Measurements from ENCODE around the gene CDS2. TPM values are rescaled to one million over a fixed set of nuclear protein-coding genes. Genes with fewer than 3 reads are reported as not detected.

Gene CDS2
- total and polyA plus RNA-seq, 2 experiments from 2014 or later, result 18.7 to 31.9 TPM

DNA sequence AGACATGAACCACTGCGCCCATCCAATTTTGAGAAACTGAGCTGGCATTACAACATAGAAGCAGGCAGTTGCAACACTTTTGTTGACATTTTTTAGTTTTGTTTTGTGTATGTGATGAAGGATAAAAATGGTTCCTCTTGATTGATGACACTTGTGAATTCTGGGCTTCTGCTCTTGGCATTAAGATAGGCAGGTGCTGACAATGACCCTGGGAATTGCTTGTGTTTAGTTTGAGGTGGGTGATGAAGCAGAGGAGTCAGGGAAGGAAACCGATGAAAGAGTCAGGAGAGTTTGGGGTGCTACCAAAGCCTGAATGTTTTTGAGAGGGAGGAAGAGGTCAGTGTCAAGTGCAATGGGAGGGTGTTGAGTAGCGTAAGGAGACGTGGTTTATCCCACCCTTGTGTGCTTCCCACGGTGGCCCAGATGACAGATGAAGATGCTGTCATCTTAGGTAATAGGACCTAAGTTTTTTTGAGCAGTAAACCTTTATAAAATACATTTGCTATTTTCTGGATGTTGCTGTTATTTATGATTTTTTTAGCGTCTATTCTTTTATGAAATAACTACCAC lies 19.4 kb downstream of the CDS2 start:
- H3K9me3 ChIP-seq (ENCODE audit: low read depth), result no peaks in the 10 kb centered on the region
- H3K4me3 ChIP-seq, result no peak overlapping the region
- DNase-seq (ENCODE audit: low read depth in 1 of 2, low spot score in 1 of 2), result no peak
- no peaks in the 10 kb centered on the region for H3K27me3 ChIP-seq
- H3K4me1 ChIP-seq (ENCODE audit: low read depth), result peaks cover 3% of the 10 kb centered on the region
- H3K27ac ChIP-seq, result no peak overlapping the region
- TF ChIP-seq, protein P1, sequence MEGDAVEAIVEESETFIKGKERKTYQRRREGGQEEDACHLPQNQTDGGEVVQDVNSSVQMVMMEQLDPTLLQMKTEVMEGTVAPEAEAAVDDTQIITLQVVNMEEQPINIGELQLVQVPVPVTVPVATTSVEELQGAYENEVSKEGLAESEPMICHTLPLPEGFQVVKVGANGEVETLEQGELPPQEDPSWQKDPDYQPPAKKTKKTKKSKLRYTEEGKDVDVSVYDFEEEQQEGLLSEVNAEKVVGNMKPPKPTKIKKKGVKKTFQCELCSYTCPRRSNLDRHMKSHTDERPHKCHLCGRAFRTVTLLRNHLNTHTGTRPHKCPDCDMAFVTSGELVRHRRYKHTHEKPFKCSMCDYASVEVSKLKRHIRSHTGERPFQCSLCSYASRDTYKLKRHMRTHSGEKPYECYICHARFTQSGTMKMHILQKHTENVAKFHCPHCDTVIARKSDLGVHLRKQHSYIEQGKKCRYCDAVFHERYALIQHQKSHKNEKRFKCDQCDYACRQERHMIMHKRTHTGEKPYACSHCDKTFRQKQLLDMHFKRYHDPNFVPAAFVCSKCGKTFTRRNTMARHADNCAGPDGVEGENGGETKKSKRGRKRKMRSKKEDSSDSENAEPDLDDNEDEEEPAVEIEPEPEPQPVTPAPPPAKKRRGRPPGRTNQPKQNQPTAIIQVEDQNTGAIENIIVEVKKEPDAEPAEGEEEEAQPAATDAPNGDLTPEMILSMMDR (IDR thresholded peaks at IDR 0.05; ENCODE audit: low read depth, low read length), result no peak
- no peaks in the 10 kb centered on the region for H3K36me3 ChIP-seq

DNA sequence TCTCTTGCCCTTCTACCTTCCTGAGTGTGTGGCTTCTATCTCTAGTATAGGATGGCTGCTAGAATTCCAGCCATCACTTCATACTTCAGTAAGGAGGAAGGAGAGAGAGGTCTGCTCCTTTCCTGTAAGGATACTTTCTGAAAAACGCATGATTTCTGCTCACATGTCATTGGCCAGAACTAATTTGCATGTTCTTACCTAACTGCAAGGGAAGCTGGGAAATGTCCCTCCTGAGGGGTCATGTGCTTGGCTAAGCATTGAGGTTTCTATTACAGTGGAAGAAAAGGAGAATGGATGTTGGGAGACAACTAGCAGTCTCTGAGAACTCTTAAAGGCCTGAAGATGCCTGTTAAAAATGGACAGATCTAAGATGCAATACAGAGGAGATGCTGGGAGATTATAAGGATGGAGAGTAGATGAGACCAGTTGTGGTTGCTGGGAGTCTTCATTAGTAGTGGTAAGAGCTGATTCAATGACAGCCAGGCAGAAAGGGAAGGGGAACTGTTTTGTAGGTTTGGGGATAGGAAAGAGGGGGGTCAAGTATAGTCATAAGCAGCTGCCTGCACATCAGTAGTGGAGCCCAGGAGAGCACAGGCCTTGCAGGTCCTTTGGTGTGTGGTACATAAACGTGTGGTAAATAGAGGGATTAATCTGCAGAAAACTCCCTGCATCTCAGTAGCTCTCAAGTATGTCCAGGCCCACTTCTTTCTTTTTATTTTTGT lies 20.2 kb downstream of the CDS2 start:
- no peak overlapping the region for H3K27ac ChIP-seq
- H3K36me3 ChIP-seq, result no peaks in the 10 kb centered on the region
- TF ChIP-seq, protein P1 (IDR thresholded peaks at IDR 0.05; ENCODE audit: low read depth, low read length), result no peak
- no peak overlapping the region for H3K4me3 ChIP-seq
- H3K4me1 ChIP-seq (ENCODE audit: low read depth), result peaks cover 3% of the 10 kb centered on the region
- no peaks in the 10 kb centered on the region for H3K9me3 ChIP-seq (ENCODE audit: low read depth)
- no peak for DNase-seq (ENCODE audit: low read depth in 1 of 2, low spot score in 1 of 2)
- no peaks in the 10 kb centered on the region for H3K27me3 ChIP-seq

DNA sequence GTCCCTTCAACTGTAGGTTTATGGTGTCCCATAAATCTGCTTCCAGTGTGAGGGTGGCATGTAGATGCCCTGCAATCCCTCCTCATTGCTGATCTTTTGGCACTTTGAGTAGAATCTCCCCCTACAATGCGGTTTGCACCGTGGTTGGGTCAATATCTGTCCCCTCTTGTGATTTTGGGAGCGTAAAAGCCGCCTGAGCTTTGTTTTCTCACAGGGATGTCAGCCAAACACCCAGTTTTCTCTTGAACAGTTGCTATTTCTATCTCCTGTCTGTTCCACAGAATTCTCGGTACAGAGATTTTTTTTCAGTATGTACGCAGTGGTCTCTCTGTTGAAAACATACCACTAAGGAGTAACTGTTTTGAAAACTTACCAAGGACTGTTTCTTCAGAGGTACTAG lies 21.8 kb downstream of the CDS2 start:
- TF ChIP-seq, protein P1 (IDR thresholded peaks at IDR 0.05; ENCODE audit: low read depth, low read length), result no peak
- Histone ChIP-seq H3K4me1 (ENCODE audit: low read depth) (peaks cover 3% of the 10 kb centered on the region), H3K27me3 (no peaks in the 10 kb centered on the region), H3K27ac (no peak overlapping the region), H3K9me3 (ENCODE audit: low read depth) (no peaks in the 10 kb centered on the region), H3K36me3 (no peaks in the 10 kb centered on the region), H3K4me3 (no peak overlapping the region)
- no peak for DNase-seq (ENCODE audit: low read depth in 1 of 2, low spot score in 1 of 2)

DNA sequence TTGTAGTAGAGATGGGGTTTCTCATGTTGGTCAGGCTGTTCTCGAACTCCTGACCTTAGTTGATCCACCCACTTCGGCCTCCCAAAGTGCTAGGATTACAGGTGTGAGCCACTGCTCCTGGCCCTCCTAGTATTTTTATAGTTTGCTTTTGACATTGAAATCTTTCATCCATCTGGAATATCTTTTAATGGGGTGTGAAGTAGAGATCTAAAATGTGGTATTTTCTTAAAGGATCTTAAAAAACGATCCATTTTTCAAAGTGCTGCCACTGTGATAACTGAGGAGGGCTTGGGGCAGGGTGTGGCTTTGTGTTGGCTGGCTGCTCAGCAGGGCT lies 23.1 kb downstream of the CDS2 start:
- no peaks in the 10 kb centered on the region for H3K9me3 ChIP-seq (ENCODE audit: low read depth)
- peaks cover 3% of the 10 kb centered on the region for H3K4me1 ChIP-seq (ENCODE audit: low read depth)
- no peak overlapping the region for H3K27ac ChIP-seq
- no peak for DNase-seq (ENCODE audit: low read depth in 1 of 2, low spot score in 1 of 2)
- no peaks in the 10 kb centered on the region for H3K36me3 ChIP-seq
- H3K27me3 ChIP-seq, result no peaks in the 10 kb centered on the region
- TF ChIP-seq, protein P1 (IDR thresholded peaks at IDR 0.05; ENCODE audit: low read depth, low read length), result no peak
- H3K4me3 ChIP-seq, result no peak overlapping the region

DNA sequence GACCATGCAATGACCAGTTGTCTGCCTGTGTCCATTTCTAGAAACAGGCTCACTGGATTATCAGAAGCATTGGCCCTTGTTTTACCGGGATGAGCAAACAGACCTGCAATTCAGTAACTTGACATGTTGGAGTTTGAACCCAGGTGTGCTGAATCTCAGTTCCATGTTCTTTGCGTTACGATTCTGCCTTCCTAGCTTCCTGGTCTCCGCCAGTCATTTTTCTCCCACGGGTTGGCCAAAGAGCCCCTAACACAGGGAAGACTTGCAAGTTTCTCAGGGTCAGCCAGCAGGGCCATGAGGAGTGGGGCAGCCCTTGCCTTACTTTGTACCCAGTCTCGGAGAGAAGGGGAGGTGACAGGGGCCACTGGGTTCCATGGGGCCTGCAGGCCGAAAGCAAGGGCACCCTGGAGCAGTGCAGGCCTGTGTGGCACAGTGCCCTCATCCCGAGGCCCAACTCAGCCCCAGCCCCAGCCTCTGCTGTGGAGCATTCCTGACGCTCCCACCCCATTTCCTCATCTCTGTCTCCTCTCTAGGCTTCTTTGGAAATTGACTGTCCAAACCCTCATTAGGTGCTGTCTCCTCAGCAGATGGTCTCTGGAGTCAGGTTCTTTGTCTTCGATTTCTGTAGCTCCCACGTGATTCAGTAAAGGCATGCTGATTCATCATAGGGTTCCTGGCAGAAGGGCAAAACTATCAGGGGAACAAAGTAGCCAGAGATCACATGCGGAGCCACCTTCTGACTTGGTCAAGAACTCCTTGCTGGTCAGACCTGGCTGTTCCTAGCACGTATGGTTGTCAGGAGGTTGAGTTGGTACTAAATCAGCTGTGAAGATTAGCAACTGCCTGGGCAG lies 23.6 kb downstream of the CDS2 start:
- H3K27ac ChIP-seq, result no peak overlapping the region
- peaks cover 3% of the 10 kb centered on the region for H3K4me1 ChIP-seq (ENCODE audit: low read depth)
- TF ChIP-seq, protein P1 (IDR thresholded peaks at IDR 0.05; ENCODE audit: low read depth, low read length), result no peak
- peak in 1 of 2 donors; percentile 36 for DNase-seq (ENCODE audit: low read depth in 1 of 2, low spot score in 1 of 2)
- no peaks in the 10 kb centered on the region for H3K36me3 ChIP-seq
- H3K27me3 ChIP-seq, result no peaks in the 10 kb centered on the region
- no peak overlapping the region for H3K4me3 ChIP-seq
- no peaks in the 10 kb centered on the region for H3K9me3 ChIP-seq (ENCODE audit: low read depth)
